ENCODE data around the gene PDZD2.

PDZD2 gene

GRCh38 chr5:31625394-31625793, 13.5 kb upstream of the PDZD2 start:
- Mint-ChIP-seq H3K4me3 (no peak overlapping the region), H3K36me3 (no peaks in the 10 kb centered on the region), H3K4me1 (ENCODE audit: low read depth) (no peaks in the 10 kb centered on the region), H3K9me3 (ENCODE audit: low read depth) (no peaks in the 10 kb centered on the region), H3K27ac (no peak overlapping the region), H3K27me3 (peaks cover 2% of the 10 kb centered on the region)

GRCh38 chr5:31626156-31626555, 12.8 kb upstream of the PDZD2 start:
- Mint-ChIP-seq H3K27me3 (peaks cover 2% of the 10 kb centered on the region), H3K36me3 (no peaks in the 10 kb centered on the region), H3K4me1 (ENCODE audit: low read depth) (no peaks in the 10 kb centered on the region), H3K9me3 (ENCODE audit: low read depth) (no peaks in the 10 kb centered on the region), H3K27ac (no peak overlapping the region), H3K4me3 (no peak overlapping the region)

GRCh38 chr5:31626604-31627234, 12.2 kb upstream of the PDZD2 start:
- Mint-ChIP-seq H3K9me3 (ENCODE audit: low read depth) (no peaks in the 10 kb centered on the region), H3K27me3 (peaks cover 2% of the 10 kb centered on the region), H3K4me1 (ENCODE audit: low read depth) (no peaks in the 10 kb centered on the region), H3K27ac (no peak overlapping the region), H3K36me3 (no peaks in the 10 kb centered on the region), H3K4me3 (no peak overlapping the region)

GRCh38 chr5:31630931-31631330, 8.0 kb upstream of the PDZD2 start:
- Mint-ChIP-seq H3K9me3 (ENCODE audit: low read depth) (no peaks in the 10 kb centered on the region), H3K36me3 (no peaks in the 10 kb centered on the region), H3K27ac (no peak overlapping the region), H3K4me1 (ENCODE audit: low read depth) (no peaks in the 10 kb centered on the region), H3K27me3 (peaks cover 7% of the 10 kb centered on the region), H3K4me3 (no peak overlapping the region)

GRCh38 chr5:31632460-31632859, 6.5 kb upstream of the PDZD2 start:
- Mint-ChIP-seq H3K9me3 (ENCODE audit: low read depth) (no peaks in the 10 kb centered on the region), H3K36me3 (no peaks in the 10 kb centered on the region), H3K4me3 (no peak overlapping the region), H3K4me1 (ENCODE audit: low read depth) (no peaks in the 10 kb centered on the region), H3K27me3 (peaks cover 11% of the 10 kb centered on the region), H3K27ac (no peak overlapping the region)

- Mint-ChIP-seq H3K4me3 (no peak overlapping the region), H3K4me1 (ENCODE audit: low read depth) (peaks cover 14% of the 10 kb centered on the region), H3K27me3 (peaks cover 11% of the 10 kb centered on the region), H3K9me3 (ENCODE audit: low read depth) (no peaks in the 10 kb centered on the region), H3K36me3 (no peaks in the 10 kb centered on the region), H3K27ac (no peak overlapping the region)
These were observed 3.5 kb upstream of the PDZD2 start for GRCh38 chr5:31635446-31635845.

- peaks cover 11% of the 10 kb centered on the region for H3K27me3 Mint-ChIP-seq
- peaks cover 14% of the 10 kb centered on the region for H3K4me1 Mint-ChIP-seq (ENCODE audit: low read depth)
- H3K9me3 Mint-ChIP-seq (ENCODE audit: low read depth) = no peaks in the 10 kb centered on the region
- peak overlapping the region; percentile 38 for H3K4me3 Mint-ChIP-seq
- H3K27ac Mint-ChIP-seq = no peak overlapping the region
- H3K36me3 Mint-ChIP-seq = no peaks in the 10 kb centered on the region
These were observed 1.1 kb upstream of the PDZD2 start for GRCh38 chr5:31637851-31638250.

- peaks cover 14% of the 10 kb centered on the region for H3K4me1 Mint-ChIP-seq (ENCODE audit: low read depth)
- peaks cover 8% of the 10 kb centered on the region for H3K27me3 Mint-ChIP-seq
- peak overlapping the region; percentile 89 for H3K4me3 Mint-ChIP-seq
- no peaks in the 10 kb centered on the region for H3K9me3 Mint-ChIP-seq (ENCODE audit: low read depth)
- H3K36me3 Mint-ChIP-seq = no peaks in the 10 kb centered on the region
- no peak overlapping the region for H3K27ac Mint-ChIP-seq
These were observed 586 bp upstream of the PDZD2 start for GRCh38 chr5:31638345-31638744.

- Mint-ChIP-seq H3K4me1 (ENCODE audit: low read depth) (peaks cover 14% of the 10 kb centered on the region), H3K4me3 (peak overlapping the region; percentile 72), H3K9me3 (ENCODE audit: low read depth) (no peaks in the 10 kb centered on the region), H3K27me3 (peaks cover 8% of the 10 kb centered on the region), H3K36me3 (no peaks in the 10 kb centered on the region), H3K27ac (no peak overlapping the region)
These were observed 815 bp downstream of the PDZD2 start for GRCh38 chr5:31639481-31640411.

GRCh38 chr5:31640573-31640972, 1.6 kb downstream of the PDZD2 start:
- H3K4me1 Mint-ChIP-seq (ENCODE audit: low read depth) = peaks cover 14% of the 10 kb centered on the region
- no peaks in the 10 kb centered on the region for H3K9me3 Mint-ChIP-seq (ENCODE audit: low read depth)
- no peak overlapping the region for H3K4me3 Mint-ChIP-seq
- H3K27me3 Mint-ChIP-seq = peaks cover 8% of the 10 kb centered on the region
- no peak overlapping the region for H3K27ac Mint-ChIP-seq
- no peaks in the 10 kb centered on the region for H3K36me3 Mint-ChIP-seq

GRCh38 chr5:31641059-31641458, 2.1 kb downstream of the PDZD2 start:
- H3K4me3 Mint-ChIP-seq = no peak overlapping the region
- H3K27me3 Mint-ChIP-seq = peaks cover 7% of the 10 kb centered on the region
- no peaks in the 10 kb centered on the region for H3K36me3 Mint-ChIP-seq
- H3K4me1 Mint-ChIP-seq (ENCODE audit: low read depth) = peaks cover 14% of the 10 kb centered on the region
- no peaks in the 10 kb centered on the region for H3K9me3 Mint-ChIP-seq (ENCODE audit: low read depth)
- H3K27ac Mint-ChIP-seq = no peak overlapping the region

- H3K4me3 Mint-ChIP-seq = no peak overlapping the region
- no peaks in the 10 kb centered on the region for H3K36me3 Mint-ChIP-seq
These were observed 2.6 kb downstream of the PDZD2 start for GRCh38 chr5:31641575-31641974.

GRCh38 chr5:31645420-31646081, 6.6 kb downstream of the PDZD2 start:
- Mint-ChIP-seq H3K27ac (no peak overlapping the region), H3K27me3 (peaks cover 9% of the 10 kb centered on the region), H3K9me3 (ENCODE audit: low read depth) (no peaks in the 10 kb centered on the region), H3K36me3 (no peaks in the 10 kb centered on the region), H3K4me1 (ENCODE audit: low read depth) (no peaks in the 10 kb centered on the region), H3K4me3 (no peak overlapping the region)

More at GRCh38 chr5:31641575-31641974, 2.6 kb downstream of the PDZD2 start:
- peaks cover 14% of the 10 kb centered on the region for H3K4me1 Mint-ChIP-seq (ENCODE audit: low read depth)
- peaks cover 6% of the 10 kb centered on the region for H3K27me3 Mint-ChIP-seq
- no peak overlapping the region for H3K27ac Mint-ChIP-seq
- no peaks in the 10 kb centered on the region for H3K9me3 Mint-ChIP-seq (ENCODE audit: low read depth)

GRCh38 chr5:31648326-31648725, 9.4 kb downstream of the PDZD2 start:
- no peak overlapping the region for H3K27ac Mint-ChIP-seq
- no peaks in the 10 kb centered on the region for H3K9me3 Mint-ChIP-seq (ENCODE audit: low read depth)
- no peaks in the 10 kb centered on the region for H3K4me1 Mint-ChIP-seq (ENCODE audit: low read depth)
- H3K4me3 Mint-ChIP-seq = no peak overlapping the region
- no peaks in the 10 kb centered on the region for H3K36me3 Mint-ChIP-seq
- peaks cover 9% of the 10 kb centered on the region for H3K27me3 Mint-ChIP-seq

- H3K27me3 Mint-ChIP-seq = peaks cover 9% of the 10 kb centered on the region
- no peak overlapping the region for H3K4me3 Mint-ChIP-seq
- no peaks in the 10 kb centered on the region for H3K9me3 Mint-ChIP-seq (ENCODE audit: low read depth)
- no peak overlapping the region for H3K27ac Mint-ChIP-seq
- H3K36me3 Mint-ChIP-seq = no peaks in the 10 kb centered on the region
- no peaks in the 10 kb centered on the region for H3K4me1 Mint-ChIP-seq (ENCODE audit: low read depth)
These were observed 12.3 kb downstream of the PDZD2 start for GRCh38 chr5:31651241-31651640.
